GM21367 (cell line): ENCODE measurements around the gene SRPRA.

ENCODE experiments used
- ATAC-seq: cut with Tn5 transposase; IDR thresholded peaks from one replicate; pipeline ENCODE4 v1.9.1; 2021; ENCODE audit not compliant: unreplicated experiment

Gene SRPRA

GRCh38 chr11:126231725-126232459 is 36.8 kb downstream of the SRPRA start:
- no peak for ATAC-seq

DNA sequence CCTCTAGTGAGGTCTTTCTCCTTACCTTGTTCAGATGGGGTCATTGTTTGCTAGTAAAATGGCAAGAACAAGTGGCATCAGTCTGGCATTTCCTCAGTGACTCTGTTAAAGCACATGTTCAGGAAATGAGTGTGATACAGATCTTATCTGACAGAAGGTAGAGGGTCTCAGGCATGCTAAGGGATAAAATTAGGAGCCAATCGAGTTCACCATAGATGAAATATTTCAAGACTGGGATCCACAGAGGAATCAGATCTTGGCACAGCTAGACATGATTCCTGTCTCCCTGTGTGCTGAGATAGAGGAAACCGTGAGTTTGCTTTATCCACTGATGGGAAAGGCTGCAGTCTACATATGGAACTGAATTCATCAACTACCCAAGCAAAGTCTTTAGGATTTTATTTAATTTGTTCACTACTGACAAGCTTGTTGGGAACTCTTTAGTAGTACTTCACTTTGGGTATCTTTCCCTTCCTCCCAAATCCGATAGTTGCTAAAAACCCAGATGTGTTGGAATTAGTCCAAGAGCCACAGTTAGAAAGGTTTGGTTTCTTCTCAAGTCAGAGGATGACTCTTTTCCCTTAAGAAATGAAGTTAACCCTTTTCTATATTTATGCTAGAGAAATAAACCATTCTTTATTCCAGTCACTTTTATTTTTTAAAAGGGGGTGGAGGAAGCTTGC is 38.7 kb downstream of the SRPRA start:
- ATAC-seq, result no peak

DNA sequence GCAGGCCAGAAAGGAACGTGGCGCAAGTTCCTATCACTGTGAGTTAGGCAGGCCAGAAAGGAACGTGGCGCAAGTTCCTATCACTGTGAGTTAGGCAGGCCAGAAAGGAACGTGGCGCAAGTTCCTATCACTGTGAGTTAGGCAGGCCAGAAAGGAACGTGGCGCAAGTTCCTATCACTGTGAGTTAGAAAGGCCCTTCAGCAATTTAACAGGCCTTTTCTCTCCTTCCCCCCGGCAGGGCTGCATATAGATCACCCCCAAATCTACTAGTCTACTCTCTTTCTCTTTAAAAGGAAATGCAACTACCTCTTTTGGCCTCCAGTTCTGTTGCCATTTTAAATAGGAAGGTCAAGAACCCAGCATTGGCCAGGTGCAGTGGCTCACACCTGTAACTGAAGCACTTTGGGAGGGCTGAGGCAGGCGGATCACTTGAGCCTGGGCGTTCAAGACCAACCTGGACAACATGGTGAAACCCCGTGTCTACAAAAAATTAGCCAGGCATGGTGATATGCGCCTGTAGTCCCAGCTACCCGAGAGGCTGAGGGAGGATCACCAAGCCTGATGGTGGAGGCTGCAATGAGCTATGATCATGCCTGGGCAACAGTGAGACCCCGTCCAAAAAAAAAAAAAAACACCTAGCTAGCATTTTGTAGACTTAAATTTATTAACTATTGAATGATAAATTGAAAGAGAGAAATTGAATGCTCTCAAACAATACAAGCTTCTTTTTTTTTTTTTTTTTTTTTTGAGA is 42.2 kb downstream of the SRPRA start:
- no peak for ATAC-seq

GRCh38 chr11:126225295-126225665 is 43.4 kb downstream of the SRPRA start:
- ATAC-seq, result no peak

GRCh38 chr11:126224647-126225294 is 43.9 kb downstream of the SRPRA start:
- ATAC-seq, result no peak

- no peak for ATAC-seq
Observed at GRCh38 chr11:126219547-126219946, 49.1 kb downstream of the SRPRA start.

- no peak for ATAC-seq
Observed at GRCh38 chr11:126217491-126217890, 51.2 kb downstream of the SRPRA start.

DNA sequence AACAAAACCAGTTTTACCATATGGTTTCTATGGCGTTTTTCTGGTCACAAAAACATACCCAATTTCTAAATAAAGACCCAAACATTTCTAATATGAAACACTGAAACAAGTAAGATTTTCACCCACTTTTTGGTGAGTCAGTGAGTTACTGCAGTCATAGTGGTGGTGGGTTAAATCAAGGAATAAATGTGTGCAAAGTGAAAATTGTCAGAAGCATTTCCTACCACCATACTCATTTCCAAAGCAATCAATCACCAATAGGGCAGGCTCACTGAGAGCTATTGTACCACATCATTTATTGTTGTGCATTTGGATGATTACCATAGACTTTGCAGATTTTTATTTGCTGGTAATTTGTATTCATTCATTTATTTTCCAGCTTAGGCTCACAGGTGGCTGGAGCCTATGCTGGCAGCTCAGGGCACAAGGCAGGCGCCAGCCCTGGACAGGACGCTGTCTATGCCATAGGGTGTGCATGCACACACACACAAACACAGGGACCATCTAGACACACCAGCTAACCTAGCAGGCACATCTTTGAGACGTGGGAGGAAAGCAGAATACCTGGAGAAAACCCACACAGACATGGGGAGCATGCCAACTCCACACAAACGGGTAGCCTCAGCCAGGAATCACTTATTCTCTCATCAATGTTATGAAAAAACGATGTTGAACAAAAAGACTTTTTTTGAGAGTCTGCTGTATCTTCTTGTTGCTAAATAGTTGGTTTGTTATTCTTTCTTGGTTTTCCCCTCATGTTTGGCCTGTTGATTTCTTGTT is 52.0 kb downstream of the SRPRA start:
- ATAC-seq, result no peak

- no peak for ATAC-seq
Observed at GRCh38 chr11:126214841-126215240, 53.9 kb downstream of the SRPRA start.

- no peak for ATAC-seq
Observed at GRCh38 chr11:126214441-126214840, 54.3 kb downstream of the SRPRA start.
